Vagina (tissue), 2 donors: ENCODE data around the gene KCTD6.

Experiments
- CTCF ChIP-seq, 3 experiments: fragments of 450-650 bp in 2 of 3; fragments of 200-600 bp in 1 of 3; sonication (generic) in 1 of 3; IDR thresholded peaks; one replicate each; pipeline ENCODE4 v1.5.1; 2017 to 2019; ENCODE audit warnings: antibody characterized with exemption in 3 of 3, mild to moderate bottlenecking in 2 of 3, moderate library complexity in 2 of 3
- POLR2A ChIP-seq, 2 donors: fragments of 450-650 bp; IDR thresholded peaks; one replicate each; pipeline ENCODE4 v1.6.1; 2017; ENCODE audit warnings: antibody characterized with exemption in 2 of 2, mild to moderate bottlenecking in 2 of 2, moderate library complexity in 2 of 2

DNA sequence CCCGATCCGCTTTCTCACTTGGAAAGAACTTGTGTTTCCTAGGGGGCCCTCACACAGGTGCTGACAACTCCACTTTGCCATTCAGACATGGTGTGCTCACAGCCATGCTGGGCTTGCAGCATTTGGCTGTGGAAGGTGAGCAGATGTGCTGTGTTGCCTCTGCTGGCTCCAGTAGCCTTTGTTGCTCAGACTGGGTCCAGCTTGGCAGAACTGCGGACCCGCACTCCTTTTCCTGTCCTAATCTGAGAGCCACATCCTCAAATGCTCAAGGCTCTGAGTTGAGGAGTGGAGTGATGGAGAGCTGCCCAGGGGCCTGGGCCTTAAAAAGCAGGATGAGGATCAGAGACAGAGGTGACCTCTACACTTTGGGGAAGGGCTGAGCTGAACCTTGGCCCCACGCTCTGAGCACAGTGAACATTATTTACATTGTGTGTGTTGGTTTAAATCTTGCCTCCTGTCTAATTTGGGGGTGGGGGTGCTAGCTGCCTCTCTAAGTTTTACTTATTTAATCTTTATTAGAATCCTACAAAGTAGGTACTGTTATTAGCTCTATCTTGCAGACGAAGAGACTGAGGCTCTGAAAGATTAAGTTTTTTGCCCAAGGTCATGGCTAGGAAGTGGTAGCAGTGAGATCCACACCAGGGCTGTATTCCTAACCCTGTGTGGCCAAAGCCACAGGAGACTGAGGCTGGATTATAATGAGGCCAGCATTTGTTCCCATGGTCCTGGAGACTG is 27.9 kb downstream of the KCTD6 start:
- TF ChIP-seq CTCF (IDR thresholded peaks at IDR 0.05) (no peak), POLR2A (IDR thresholded peaks at IDR 0.05) (no peak)
